ENCODE data around the gene PRSS50. TPM values are rescaled to one million over a fixed set of nuclear protein-coding genes. Genes with fewer than 3 reads are reported as not detected.

The PRSS50 gene
- total RNA-seq, 2 experiments from 2014 or later: not detected

GRCh38 chr3:46690798-46691197, 26.9 kb downstream of the PRSS50 start:
- H3K4me3 Mint-ChIP-seq: no peak overlapping the region
- peaks cover 26% of the 10 kb centered on the region for H3K4me1 Mint-ChIP-seq (ENCODE audit: low read depth)
- no peaks in the 10 kb centered on the region for H3K36me3 Mint-ChIP-seq (ENCODE audit: low read depth)
- ATAC-seq (no peak), DNase-seq (no peak)
- ChIA-PET CTCF (interaction anchor here (1.2 to 1.5 kb wide), 2 partner anchors 202 to 204 kb away, joined by 3 to 5 read pairs; no protein-coding TSS in a partner anchor), POLR2A (no interaction called here)
- H3K27ac Mint-ChIP-seq: no peak overlapping the region
- no peak for TF ChIP-seq CTCF (IDR thresholded peaks at IDR 0.05)
- H3K27me3 Mint-ChIP-seq: no peaks in the 10 kb centered on the region
- no peaks in the 10 kb centered on the region for H3K9me3 Mint-ChIP-seq
- intact Hi-C loops (cut with micrococcal nuclease): no loop called here

- no peak for ATAC-seq
Observed at GRCh38 chr3:46685446-46685845, 32.2 kb downstream of the PRSS50 start.

DNA sequence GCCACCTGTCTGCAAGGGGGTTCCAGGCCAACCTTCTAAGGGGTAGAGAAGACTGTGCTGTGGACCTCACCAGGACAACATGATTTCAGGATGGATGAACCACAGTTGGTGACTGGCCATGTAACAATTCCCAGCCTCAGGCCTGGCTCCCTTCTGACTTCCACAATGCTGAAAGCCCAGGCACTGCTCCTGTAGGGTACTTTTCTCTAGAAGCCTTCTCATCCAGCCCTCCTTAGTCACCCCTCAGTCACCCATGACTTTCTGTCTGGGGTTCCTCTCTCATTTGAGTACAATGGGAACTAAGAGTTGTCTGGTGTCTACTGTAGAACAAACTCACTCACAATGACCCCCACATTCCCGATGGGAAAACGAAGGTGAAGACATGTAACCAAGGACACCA, 32.8 kb downstream of the PRSS50 start:
- DNase-seq (no peak), ATAC-seq (no peak)
- no peak for TF ChIP-seq CTCF (IDR thresholded peaks at IDR 0.05)
- no peaks in the 10 kb centered on the region for H3K9me3 Mint-ChIP-seq
- POLR2A ChIA-PET: no interaction called here
- CTCF ChIA-PET: no interaction called here
- no peak overlapping the region for H3K27ac Mint-ChIP-seq
- no peak overlapping the region for H3K4me3 Mint-ChIP-seq
- H3K36me3 Mint-ChIP-seq (ENCODE audit: low read depth): no peaks in the 10 kb centered on the region
- intact Hi-C loops (cut with micrococcal nuclease): no loop called here
- H3K27me3 Mint-ChIP-seq: no peaks in the 10 kb centered on the region
- no peaks in the 10 kb centered on the region for H3K4me1 Mint-ChIP-seq (ENCODE audit: low read depth)

More at GRCh38 chr3:46685446-46685845, 32.2 kb downstream of the PRSS50 start:
- intact Hi-C loops (cut with micrococcal nuclease): no loop called here
- H3K4me3 Mint-ChIP-seq: no peak overlapping the region
- POLR2A ChIA-PET: interaction anchor here (0.8 kb wide), 1 partner anchor 205 kb away, joined by 3 read pairs; no protein-coding TSS in a partner anchor
- DNase-seq: no peak
- no peaks in the 10 kb centered on the region for H3K9me3 Mint-ChIP-seq
- no peaks in the 10 kb centered on the region for H3K36me3 Mint-ChIP-seq (ENCODE audit: low read depth)
- CTCF ChIA-PET: no interaction called here
- no peak overlapping the region for H3K27ac Mint-ChIP-seq
- no peaks in the 10 kb centered on the region for H3K27me3 Mint-ChIP-seq
- TF ChIP-seq CTCF (IDR thresholded peaks at IDR 0.05): no peak
- no peaks in the 10 kb centered on the region for H3K4me1 Mint-ChIP-seq (ENCODE audit: low read depth)

DNA sequence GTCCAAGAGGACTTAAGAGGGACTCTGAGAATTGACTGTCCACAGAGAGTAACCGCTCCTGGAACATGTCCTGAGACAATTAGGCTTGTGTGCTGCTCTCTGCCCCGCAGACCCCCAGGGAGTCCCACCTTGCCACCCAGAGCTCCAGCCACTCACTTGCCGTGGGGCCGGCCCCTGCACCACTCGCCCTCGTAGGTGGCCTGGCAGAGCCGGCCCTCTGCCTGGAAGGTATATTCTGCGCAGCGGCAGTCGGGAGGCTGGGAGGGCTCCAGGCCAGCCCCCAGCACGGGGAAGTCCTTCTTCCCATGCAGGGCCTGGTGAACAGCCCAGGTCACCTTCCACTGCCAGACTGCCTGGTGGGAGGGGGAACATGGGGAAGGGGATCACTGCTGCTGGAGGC, 34.7 kb downstream of the PRSS50 start:
- POLR2A ChIA-PET: no interaction called here
- ATAC-seq (no peak), DNase-seq (no peak)
- CTCF ChIA-PET: no interaction called here
- H3K36me3 Mint-ChIP-seq (ENCODE audit: low read depth): no peaks in the 10 kb centered on the region
- H3K4me3 Mint-ChIP-seq: no peak overlapping the region
- intact Hi-C loops (cut with micrococcal nuclease): no loop called here
- no peaks in the 10 kb centered on the region for H3K4me1 Mint-ChIP-seq (ENCODE audit: low read depth)
- no peaks in the 10 kb centered on the region for H3K27me3 Mint-ChIP-seq
- H3K27ac Mint-ChIP-seq: no peak overlapping the region
- no peaks in the 10 kb centered on the region for H3K9me3 Mint-ChIP-seq
- no peak for TF ChIP-seq CTCF (IDR thresholded peaks at IDR 0.05)

GRCh38 chr3:46681856-46682540, 35.7 kb downstream of the PRSS50 start:
- Mint-ChIP-seq H3K27me3 (no peaks in the 10 kb centered on the region), H3K27ac (no peak overlapping the region), H3K36me3 (ENCODE audit: low read depth) (no peaks in the 10 kb centered on the region), H3K9me3 (no peaks in the 10 kb centered on the region), H3K4me3 (no peak overlapping the region), H3K4me1 (ENCODE audit: low read depth) (no peaks in the 10 kb centered on the region)
- intact Hi-C loops (cut with micrococcal nuclease): no loop called here
- POLR2A ChIA-PET: interaction anchor here (1.0 kb wide), 1 partner anchor 11 kb away, joined by 3 read pairs; no protein-coding TSS in a partner anchor
- DNase-seq (no peak), ATAC-seq (no peak)
- CTCF ChIA-PET: no interaction called here
- TF ChIP-seq CTCF (IDR thresholded peaks at IDR 0.05): no peak
